Activated CD4-positive, CD25-positive, alpha-beta regulatory T cell (primary cell): ENCODE data around the gene KRTAP12-4.
"Not testable (repeated sequence)": the region's sequence is repeated elsewhere in the genome, so short reads cannot be mapped to it uniquely, and the experiment has no call there.

Experiments used
- DNase-seq, 4 experiments: peaks; one replicate each; lab custom pipeline; 2025; lab: John Stamatoyannopoulos, UW

KRTAP12-4 gene

DNA sequence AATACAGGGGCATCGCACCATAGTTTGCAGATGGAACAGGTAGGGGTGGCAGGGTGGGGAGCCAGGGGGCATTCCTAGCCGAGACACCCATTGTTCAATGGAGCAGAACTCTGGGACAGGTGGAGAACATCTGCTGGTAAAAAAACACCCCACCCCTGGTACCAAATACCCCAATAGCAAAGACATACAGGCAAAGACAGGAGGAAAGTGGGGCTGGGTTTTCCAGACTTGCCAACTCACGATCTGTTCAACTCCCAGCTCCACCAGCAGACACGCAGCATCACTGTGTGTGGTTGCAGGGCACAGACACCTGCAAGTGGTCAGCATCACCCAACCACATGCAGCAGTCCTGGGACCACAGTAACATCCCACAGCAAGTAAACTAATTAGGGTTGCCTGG is 42.9 kb downstream of the KRTAP12-4 start:
- no peak for DNase-seq

DNA sequence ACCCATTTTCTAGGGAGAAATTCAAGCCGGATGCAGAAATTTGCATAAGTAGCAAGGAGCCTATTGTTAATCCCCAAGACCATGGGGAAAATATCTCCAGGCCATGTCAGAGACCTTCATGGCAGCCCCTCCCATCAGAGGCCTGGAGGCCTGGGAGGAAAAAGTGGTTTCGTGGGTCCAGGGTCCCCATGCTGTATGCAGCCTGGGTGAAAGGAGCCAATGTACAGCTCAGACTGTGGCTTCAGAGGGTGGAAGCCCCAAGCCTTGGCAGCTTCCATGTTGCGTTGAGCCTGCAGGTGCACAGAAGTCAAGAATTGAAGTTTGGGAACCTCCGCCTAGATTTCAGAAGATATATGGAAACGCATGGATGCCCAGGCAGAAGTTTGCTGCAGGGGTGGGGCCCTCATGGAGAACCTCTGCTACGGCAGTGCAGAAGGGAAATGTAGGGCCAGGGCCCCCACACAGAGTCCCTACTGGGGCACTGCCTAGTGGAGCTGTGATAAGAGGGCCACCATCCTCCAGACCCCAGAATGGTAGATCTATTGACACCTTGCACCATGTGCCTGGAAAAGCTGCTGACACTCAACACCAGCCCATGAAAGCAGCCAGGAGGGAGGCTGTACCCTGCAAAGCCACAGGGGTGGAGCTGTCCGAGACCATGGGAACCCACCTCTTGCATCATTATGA is 44.2 kb downstream of the KRTAP12-4 start:
- DNase-seq = not testable (repeated sequence)

DNA sequence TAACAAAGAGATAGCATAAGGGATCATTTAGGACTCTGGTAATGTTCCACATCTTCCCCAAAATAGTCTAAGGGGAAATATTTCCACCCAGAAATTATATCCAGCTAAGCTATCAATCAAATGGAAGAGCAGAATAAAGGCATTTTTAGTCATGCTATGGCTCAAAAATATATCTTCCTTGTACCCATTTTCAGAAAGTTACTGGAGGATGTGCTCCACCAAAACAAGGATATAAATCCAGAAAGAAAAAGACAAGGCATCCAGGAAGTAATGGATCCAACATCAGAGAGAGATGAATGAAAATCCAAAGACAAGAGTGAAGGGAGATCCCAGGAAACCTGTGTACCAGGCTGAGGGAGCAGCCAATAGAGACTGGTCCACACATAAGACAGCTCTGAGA is 45.3 kb downstream of the KRTAP12-4 start:
- no peak for DNase-seq

DNA sequence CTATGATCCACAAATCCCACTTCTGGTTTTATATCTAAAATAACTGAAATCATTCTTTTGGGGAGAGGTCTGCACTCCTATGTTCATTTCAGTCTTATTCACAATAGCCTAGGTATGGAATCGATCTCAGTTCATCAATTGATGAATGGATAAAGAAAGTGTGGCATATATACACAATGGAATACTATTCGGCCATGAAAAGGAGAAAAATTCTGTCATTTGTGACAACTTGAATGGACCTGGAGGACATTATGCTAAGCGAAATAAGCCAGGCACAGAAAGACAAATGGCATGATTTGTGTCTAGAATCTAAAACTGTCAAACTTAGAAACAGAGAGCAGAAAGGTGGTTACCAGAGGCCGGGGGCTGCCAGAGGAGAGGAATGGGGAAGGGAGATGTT is 48.0 kb downstream of the KRTAP12-4 start:
- no peak for DNase-seq
